ENCODE results near the gene C17orf75.

The C17orf75 gene

DNA sequence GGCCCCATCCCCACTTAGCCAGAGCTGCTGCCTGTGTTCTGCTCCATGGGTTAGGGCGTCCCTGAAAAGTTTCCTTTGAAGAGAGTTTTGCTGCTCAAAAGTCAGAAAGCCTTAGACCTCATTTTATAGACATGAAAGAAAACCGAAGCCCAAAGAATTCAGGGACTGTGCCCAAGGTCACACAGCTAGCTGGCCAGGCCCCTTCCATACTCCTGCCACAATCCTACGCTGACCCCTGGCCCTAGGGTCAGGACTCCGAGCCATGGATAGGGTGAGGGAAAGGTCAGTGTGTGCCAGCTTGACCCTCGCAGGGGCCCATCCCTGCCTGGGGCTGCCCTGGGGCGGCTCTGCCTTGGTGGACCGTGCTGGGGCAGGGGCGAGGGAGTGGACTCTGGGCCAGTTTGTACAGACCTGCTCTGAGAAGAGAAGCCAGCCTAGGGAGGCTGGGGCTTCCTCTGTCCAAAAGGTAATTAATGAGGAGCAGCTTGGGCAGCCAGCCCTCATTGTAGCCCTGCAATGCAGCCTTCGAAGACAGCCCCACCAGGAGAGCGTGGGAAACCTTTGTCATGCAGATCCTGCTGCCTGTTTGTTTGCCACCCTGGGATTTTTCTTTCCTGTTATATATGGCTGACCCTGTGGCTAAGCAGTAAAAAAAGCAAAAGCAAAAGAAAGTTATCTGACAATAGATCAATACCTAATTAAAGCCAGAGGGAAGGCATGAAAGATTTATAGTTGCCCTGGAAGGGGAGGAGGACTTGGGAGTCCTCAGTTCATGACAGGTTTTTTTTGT lies 38.9 kb downstream of the C17orf75 start:
- no peak for DNase-seq (ENCODE audit: low spot score)

DNA sequence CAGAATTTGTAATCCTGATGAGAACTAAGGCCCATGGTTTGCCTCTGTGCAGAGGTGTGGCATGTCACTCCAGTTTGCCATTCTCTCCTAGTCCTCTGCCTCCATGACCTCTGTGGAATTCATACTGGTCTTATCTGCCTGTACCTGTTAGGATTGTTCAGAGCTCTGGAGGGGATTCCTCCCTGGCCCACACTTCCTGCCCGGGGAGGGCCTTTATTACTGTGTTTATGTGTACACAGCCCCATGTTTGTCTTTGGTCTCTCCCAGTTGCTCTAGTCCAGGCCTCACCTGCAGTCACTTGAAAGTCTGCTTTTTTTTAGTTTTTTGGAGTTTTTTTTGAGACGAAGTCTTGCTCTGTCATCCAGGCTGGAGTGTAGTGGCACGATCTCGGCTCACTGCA lies 39.9 kb downstream of the C17orf75 start:
- no peak for DNase-seq (ENCODE audit: low spot score)

DNA sequence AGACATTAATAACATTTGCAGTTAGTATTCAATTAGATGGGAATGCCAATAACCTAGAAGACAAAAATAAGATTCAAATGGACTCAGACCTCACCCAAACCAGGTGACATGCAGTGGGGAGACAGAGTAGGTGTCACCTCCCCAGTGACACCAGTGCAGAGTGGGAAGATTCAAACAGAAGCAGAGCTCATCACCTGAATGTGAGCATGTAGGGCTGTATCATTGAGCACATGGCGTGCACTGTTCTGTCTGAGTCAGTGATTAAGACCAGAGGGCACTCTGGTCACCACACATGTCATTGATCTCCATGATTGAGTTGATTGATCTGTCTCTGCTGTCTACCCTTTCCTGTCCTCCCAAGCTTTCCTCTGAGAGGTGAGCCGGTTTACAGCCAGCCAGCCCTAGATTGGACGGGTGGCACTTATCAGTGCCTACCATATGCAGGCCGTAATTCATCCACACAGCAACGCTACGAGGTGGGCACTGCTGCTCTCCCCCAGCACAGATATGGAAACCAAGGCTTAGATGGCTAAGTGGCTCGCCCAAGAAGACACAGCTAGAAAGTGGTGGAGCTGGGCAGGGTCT lies 42.3 kb downstream of the C17orf75 start:
- no peak for DNase-seq (ENCODE audit: low spot score)

DNA sequence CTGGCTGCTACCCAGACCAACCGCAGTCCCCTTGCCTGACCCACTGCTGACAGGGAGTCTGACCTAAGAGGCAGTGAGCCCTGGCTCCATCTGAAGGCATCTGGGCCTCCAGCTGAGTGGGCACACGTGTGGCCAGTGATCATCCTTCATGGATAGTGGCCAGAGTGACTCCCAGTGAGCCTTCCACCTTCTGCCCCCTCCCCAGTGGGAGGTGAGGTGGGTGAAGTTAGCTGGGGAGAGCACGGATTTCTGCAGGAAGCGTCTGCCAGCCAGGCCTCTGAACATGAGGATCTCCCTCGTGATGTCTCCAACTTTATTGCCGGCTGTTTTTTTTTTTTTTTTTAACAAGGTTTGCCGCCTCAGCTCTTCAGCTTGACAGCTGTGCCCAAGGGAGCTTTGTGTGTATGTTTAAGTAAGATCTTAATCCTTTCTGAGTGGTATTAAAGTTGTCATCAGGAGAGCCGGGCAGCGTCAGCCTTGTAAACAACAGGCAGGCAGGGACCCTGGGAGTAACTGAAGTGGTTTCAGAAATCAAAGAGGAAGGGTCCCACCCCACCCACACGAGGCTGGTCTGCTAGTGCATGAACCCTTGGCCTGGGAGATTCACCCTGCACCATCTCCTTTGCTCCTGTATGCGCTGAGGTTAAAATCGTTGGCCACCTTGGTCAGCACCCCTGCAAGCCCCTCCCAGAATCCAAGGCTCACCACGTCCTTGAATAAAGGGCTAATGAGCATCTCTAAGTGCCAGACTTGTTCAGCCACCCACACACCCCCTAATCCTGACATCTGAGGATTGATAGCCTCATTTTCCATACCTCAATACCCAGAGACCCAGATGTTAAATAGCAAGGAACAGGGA lies 43.0 kb downstream of the C17orf75 start:
- no peak for DNase-seq (ENCODE audit: low spot score)

DNA sequence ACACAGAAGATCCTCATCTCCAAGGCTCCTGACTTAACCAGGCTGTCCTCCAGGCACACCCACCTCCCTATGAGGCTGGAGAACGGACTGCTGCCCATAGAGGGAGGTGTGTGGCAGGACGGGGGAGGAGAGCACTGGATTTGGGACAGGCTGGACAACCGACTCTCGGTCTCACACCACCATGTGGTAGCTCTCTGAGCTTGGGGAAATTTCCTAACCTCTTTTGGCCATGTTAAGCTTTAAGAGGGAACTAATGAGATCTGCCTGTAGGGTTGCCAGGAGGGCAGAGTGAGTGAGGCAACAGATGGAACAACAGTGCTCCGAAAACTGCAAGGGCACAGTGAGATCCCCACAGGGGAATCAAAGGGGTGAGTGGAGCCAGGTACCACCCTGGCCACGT lies 43.7 kb downstream of the C17orf75 start:
- DNase-seq (ENCODE audit: low spot score) = no peak

DNA sequence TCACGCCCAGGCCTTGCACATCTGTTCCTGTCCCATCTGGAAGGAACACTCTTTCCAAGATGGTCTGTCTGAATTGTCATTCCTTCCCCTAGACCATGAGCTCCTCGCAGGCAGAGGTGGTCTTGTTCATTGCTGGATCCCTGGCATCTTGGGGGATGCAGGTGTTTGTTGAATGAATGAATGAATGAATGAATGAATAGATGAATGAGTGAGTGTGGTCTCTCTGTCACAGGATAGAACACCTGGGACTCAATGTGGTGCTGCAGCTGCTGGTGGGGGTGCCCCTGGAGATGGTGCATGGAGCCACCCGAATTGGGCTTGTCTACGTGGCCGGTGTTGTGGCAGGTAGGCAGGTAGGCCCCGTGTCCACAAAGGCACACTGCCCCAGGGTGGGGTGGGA lies 44.1 kb downstream of the C17orf75 start:
- DNase-seq (ENCODE audit: low spot score) = no peak

DNA sequence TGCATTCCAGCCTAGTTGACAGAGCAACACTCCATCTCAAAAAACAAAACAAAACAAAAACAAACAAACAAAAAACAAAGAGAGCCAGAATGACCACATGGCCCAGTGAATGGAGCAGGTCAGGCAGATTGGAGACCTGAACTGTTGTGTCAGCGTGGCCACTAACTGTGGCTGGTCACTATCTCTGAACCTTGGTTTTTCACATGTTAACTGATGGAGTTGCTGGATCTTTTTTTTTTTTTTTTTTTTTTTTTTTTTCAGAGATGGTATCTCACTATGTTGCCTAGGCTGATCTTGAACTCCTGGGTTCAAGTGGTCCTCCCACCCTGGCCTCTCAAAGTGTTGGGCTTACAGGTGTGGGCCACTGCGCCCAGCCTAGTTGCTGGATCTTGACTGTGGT lies 44.5 kb downstream of the C17orf75 start:
- no peak for DNase-seq (ENCODE audit: low spot score)

DNA sequence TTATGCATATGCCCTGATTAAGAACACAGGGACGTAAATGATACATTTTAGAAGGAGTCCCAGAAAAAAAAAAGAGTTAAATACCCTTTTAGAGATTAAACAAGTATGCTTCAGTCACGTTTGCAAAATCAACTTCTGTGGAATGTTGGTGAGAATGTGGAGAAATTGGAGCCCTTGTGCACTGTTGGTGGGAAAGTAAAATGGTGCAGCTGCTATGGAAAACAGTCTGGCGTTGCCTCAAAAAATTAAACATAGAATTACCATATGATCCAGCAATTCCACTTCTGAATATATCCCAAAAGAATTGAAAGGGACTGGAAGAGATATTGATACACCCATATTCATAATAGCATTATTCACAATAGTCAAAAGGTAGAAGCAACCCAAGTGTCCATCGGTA lies 49.9 kb downstream of the C17orf75 start:
- DNase-seq (ENCODE audit: low spot score) = no peak

DNA sequence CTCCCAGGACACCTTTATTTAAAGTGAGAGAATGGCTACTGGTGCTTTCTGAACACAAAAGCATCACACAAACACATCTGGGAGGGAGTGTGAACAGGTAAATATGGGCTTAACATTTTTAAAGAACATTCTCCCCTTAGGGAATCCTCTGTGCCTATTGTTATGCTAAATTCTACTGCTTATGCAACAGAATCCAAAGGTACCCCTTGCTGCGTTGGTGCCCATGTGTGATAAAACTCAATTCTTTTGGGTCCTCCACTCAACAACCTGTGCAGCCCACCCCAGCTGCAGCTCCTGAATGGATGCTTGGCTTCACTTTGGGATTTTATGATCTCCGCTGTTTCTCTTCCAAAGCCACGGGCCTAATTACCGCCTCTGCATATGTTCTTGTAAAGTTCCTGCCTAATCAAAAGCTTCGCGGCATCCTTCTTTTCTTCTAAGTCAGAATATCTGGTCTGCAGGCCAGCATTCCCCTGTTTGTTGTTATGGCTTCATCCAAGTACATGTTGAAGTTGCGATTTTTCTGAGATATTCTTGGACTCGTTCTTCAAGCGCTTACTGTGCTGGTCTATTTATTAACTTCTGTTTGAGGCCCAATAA lies 52.4 kb downstream of the C17orf75 start:
- DNase-seq (ENCODE audit: low spot score) = no peak

DNA sequence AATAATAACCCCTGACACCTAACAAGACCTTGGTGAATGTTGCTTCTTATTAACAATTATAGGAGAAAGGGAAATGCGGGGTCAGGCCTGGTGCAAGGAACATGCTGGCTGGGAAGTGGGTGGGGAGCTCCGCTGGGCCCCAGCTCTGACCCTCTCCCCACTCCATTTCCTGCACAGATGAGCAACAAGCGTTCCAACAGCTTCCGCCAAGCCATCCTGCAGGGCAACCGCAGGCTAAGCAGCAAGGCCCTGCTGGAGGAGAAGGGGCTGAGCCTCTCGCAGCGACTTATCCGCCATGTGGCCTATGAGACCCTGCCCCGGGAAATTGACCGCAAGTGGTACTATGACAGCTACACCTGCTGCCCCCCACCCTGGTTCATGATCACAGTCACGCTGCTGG lies 53.4 kb downstream of the C17orf75 start:
- DNase-seq (ENCODE audit: low spot score) = no peak

DNA sequence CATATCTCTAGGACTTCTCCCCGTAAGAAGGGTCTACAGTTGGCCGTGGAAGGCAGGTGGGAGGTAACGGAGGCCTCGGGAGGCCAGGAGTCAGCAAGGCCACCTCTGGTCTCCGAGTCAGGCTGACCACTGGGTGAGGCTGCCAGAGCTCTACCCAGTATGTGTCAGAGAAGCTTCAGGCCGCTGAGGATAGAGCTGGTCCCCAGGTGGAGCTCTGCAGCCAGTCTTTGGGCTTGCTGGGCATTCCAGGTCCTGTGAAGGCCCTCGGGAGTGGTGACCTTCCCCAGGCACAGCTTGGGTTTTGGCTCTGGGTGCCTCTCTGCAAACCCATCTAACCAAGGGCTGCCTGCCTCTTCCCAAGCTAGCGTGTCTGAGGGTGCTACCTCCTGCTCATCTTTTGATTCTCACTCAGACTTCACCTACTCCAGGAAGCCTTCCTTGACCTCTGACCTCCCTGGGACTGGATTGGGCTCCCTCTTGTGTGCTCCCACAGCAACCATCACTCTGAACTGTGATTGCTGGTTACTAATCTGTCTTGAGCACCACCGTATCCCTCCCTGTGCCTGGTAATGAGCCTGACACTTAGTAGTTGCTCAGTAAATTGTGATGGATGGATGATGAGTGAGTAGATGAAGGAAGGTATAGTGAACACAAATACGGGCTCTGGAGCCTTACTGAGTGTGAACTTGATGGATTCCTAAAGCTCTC lies 54.0 kb downstream of the C17orf75 start:
- no peak for DNase-seq (ENCODE audit: low spot score)

DNA sequence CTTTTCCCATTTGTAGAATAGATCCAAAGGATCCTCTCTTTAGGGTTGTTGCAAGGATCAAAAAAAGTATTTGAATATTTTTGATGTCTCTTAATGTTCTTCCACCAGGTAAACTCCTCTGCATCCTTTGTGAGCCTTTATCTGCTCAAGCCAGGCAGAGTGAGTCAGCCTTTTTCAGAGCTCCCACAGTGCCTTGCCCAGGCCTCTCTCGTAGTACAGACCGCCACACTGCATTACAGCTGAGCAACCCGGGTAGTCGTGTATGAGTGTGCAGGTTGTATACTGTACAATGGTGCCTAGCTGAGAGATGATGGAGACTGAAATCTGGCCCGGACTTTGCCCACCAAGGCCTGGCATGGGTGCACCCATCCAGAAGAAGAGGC lies 55.5 kb downstream of the C17orf75 start:
- no peak for DNase-seq (ENCODE audit: low spot score)

DNA sequence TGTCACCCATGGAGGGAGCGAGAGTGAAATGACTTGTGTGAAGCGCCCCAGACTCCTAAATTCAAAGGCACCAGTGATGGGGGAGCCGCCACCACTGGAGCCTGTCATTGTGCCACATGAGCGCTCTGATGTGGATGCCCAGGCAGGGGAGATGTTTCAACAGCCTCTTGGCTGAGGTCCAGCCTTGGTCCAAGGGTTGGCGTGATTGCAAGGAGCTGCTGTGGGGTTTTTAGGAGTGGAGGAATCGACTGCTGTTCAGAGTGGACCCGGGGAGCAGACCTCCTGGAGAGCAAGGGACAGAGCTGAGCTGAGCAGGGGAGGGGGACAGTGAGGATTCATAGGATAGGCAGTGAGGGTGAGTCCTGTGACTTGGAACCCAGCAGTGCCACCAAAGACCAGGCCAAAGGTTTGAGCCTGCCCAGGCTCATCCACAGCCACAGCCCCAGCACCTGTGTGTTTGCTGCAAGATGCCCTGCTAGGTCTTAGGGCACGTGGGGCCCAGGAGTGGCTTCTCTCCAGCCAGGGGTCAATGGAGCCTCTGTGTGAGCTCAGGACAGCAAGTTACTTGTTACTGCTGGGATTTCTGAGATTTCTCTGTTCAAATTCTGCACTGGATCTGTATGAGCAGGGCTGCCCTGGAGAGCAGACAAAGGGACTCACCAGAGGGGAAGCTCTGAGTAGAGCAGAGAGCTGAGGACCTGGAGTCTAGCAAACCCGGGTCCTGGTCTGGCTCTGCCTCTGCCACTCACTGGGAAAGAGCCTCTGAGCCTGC lies 56.0 kb downstream of the C17orf75 start:
- DNase-seq (ENCODE audit: low spot score) = no peak

DNA sequence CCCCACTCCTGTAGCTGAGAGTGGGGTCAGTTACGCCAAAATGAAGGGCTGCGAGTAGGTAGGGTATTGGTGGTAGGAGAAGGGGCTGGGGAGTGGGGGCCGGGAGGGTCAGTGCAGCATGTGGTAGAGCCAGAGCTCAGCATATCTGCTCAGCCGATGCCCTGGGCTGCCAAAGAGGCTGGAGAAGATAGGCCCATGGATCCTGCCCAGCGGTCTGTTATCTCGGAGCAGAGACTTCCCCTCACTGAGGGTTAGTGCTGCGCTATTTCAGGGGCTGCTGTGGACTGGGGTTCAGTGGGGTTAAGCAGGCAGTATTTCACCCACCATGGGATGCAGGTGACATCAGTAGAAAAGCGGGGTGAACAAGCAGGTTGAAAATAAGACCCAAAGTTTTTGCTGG lies 56.7 kb downstream of the C17orf75 start:
- no peak for DNase-seq (ENCODE audit: low spot score)

DNA sequence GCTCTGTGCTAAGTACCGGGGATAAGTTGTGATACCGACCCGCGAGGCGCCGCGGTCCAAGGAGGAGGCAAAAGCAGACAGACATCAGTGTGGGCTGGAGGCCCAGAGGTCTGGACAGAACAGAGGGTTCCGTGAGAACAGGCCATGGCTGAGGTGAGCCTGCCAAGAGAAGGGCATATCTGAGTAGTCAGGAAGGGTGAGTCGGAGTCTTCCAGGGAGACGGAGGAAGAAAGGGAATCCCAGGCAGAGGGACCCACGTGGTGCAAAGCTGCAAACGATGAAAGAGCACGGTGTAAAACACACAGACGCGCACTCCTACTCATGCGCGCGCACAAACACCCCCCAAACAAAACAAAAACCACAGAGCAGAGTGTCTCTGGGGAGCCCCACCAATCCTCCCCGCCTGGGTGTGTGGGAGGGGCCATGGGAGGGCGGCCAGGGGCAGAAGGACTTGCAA lies 58.2 kb downstream of the C17orf75 start:
- DNase-seq (ENCODE audit: low spot score) = no peak

DNA sequence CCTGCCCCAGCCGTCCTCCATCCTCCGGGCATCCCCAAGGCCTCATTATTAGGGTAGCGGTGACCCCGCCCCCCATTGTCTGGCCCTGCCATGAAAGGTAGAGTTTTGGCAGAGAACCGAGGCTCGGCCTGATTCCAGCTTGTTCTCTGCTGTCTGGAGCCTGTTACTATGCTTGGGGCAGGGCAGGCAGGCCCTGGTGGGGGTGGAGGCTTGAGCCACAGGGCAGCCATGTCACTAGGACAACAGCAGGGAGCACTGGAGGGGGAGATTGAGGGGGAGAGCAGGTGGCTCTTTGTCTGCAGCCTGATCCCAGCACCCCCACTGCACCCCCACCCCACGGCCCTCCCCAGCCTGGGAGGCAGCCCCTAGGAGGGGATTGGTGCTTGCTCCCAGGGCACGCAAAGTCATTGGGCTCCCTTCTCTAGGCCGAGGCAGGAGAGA lies 60.9 kb downstream of the C17orf75 start:
- DNase-seq (ENCODE audit: low spot score) = no peak

DNA sequence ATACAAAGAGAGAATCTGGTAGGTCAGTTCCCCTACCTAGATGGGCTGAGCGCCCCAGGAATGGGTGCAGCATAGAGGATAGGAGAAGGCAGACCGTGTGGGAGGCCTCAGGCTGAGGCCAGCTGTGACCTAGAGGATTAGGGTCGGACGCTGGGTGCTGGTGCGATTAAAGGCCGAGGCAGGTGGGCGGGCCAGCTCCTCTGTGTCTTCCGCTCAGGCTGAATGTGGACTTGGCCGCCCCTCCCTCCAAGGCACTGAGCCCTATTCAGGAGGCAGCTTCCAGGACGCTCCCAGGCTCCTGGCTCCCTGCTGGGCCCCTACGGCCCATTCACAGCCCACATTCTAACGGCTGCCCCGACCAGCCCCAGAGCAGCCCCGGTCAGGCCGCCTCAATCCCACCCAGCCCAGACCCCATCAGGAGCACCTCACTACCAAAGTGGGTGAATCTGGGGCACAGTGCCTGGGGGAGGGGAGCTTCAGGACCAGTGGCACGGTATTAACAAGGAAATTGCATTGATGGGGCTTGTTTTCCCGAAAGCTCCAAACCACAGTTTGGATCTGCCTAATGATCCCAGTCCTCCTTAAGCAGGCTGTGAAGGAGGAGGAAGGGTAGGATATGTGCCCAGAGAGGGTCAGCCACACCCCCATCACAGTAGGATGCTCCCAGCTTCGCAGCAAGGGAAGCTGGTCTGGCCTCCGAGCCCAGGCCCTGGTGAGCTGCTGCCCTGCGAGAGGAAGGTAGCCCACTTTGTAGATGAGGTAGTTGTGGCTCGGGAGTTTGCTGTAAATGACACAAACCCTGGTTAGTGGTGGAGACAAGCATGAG lies 61.9 kb downstream of the C17orf75 start:
- DNase-seq (ENCODE audit: low spot score) = no peak

DNA sequence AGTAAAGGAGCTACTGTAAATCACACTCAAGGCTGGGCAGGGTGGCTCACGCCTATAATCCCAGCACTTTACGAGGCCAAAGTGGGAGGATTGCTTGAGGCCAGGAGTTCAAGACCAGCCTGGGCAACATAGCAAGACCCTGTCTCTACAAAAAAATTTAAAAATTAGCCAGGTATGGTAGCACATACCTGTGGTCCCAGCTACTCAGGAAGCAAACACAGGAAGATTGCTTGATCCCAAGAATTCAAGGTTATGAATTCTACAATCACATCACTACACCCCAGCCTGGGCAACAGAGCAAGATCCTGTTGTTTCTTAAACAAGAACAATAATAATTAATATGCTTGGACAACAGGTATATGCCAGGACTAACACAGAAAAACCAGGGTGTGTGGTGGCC lies 63.2 kb downstream of the C17orf75 start:
- DNase-seq (ENCODE audit: low spot score) = no peak

Data from HuH-7.5 (cell line).